ENCODE data around the gene USP9X.

Gene USP9X

DNA sequence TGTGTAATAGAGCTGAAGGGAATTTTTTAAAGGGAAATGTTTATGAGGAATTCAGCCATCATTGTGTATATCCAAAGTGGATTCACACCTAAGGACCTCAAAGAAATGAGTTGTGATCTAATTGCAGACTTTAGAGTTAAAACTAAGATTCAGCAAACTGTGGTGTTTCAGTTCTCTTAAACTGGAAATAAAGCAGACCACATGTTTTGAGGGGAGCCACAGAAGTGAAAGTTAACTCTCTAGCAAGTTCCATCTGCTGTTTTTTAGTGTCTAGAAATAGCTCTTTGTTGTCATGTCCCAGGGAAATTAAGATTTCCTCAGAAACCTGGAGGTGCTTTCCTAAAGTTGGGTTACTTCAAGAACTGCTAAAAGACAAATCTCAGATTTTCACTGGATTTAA lies 151.4 kb downstream of the USP9X start (continued):
- TF ChIP-seq, protein P1, sequence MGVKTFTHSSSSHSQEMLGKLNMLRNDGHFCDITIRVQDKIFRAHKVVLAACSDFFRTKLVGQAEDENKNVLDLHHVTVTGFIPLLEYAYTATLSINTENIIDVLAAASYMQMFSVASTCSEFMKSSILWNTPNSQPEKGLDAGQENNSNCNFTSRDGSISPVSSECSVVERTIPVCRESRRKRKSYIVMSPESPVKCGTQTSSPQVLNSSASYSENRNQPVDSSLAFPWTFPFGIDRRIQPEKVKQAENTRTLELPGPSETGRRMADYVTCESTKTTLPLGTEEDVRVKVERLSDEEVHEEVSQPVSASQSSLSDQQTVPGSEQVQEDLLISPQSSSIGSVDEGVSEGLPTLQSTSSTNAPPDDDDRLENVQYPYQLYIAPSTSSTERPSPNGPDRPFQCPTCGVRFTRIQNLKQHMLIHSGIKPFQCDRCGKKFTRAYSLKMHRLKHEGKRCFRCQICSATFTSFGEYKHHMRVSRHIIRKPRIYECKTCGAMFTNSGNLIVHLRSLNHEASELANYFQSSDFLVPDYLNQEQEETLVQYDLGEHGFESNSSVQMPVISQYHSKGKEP (tag by site-specific recombination; IDR thresholded peaks at IDR 0.05) = no peak
- TF ChIP-seq, protein P2, sequence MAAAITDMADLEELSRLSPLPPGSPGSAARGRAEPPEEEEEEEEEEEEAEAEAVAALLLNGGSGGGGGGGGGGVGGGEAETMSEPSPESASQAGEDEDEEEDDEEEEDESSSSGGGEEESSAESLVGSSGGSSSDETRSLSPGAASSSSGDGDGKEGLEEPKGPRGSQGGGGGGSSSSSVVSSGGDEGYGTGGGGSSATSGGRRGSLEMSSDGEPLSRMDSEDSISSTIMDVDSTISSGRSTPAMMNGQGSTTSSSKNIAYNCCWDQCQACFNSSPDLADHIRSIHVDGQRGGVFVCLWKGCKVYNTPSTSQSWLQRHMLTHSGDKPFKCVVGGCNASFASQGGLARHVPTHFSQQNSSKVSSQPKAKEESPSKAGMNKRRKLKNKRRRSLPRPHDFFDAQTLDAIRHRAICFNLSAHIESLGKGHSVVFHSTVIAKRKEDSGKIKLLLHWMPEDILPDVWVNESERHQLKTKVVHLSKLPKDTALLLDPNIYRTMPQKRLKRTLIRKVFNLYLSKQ (tag by site-specific recombination; IDR thresholded peaks at IDR 0.05; ENCODE audit: borderline replicate concordance) = no peak
- TF ChIP-seq ZNF175 (tag by site-specific recombination; IDR thresholded peaks at IDR 0.05) (no peak), ZBTB8A (tag by site-specific recombination; IDR thresholded peaks at IDR 0.05) (no peak), BCL11A (tag by site-specific recombination; IDR thresholded peaks at IDR 0.05; ENCODE audit: low read depth) (no peak), HOXC10 (CRISPR knock-in tag; IDR thresholded peaks at IDR 0.05) (no peak), ZNF10 (tag by site-specific recombination; IDR thresholded peaks at IDR 0.05) (no peak), ZSCAN30 (tag by site-specific recombination; IDR thresholded peaks at IDR 0.05) (no peak), ZNF530 (tag by site-specific recombination; IDR thresholded peaks at IDR 0.05; ENCODE audit: low read depth) (no peak), ZIC2 (tag by site-specific recombination; IDR thresholded peaks at IDR 0.05) (no peak)

DNA sequence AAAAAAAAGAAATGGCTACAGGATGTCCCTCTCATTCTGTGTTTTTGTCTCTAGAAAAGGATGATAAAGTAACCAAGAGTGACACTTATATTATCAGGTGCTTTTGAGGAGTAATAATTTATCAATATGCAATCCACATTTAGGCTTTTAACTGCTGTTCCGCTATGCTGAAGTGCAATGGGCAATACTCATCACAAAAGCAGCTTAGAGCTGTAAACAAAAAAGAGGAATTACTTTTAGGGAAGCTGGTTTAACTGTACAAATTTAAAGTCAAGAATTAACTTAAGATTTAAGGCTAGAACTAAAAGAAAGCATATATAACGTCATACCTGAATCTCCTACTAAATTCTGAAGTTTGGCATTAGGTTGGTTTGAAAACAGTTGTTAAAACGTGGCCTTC lies 155.3 kb downstream of the USP9X start:
- POLR2A ChIA-PET = no interaction called here
- CTCF ChIA-PET = interaction anchor here (0.6 to 4.3 kb wide), 5 partner anchors 10 to 314 kb away, joined by 3 to 23 read pairs (median 4); no protein-coding TSS in a partner anchor

More for the DNA sequence above, 155.3 kb downstream of the USP9X start:
- Histone ChIP-seq H3K9me3 (ENCODE audit: control insufficient read depth, insufficient read depth, low read depth, low read length) (no peaks in the 10 kb centered on the region), H3K36me3 (ENCODE audit: control insufficient read depth in 2 of 2, insufficient read depth in 1 of 2, low read length in 2 of 2) (no peaks in the 10 kb centered on the region; a peak in 1 of 3 replicates), H3K27ac (ENCODE audit: extremely low read depth, low read depth, low read length) (no peak overlapping the region), H3K4me1 (ENCODE audit: control insufficient read depth, insufficient read depth, low read length) (no peaks in the 10 kb centered on the region; the same call in 1 of the 2 replicates), H3K4me3 (ENCODE audit: low read depth, low read length) (no peak overlapping the region)
- no peak for TF ChIP-seq ZNF777 (tag by site-specific recombination; IDR thresholded peaks at IDR 0.05; ENCODE audit: borderline replicate concordance)
- no peak for TF ChIP-seq ZBTB7A (tag by site-specific recombination; IDR thresholded peaks at IDR 0.05; ENCODE audit: low read depth)
- TF ChIP-seq ZEB2 (tag by site-specific recombination; IDR thresholded peaks at IDR 0.05) = no peak
- no peak for TF ChIP-seq OSR2 (tag by site-specific recombination; IDR thresholded peaks at IDR 0.05)
- TF ChIP-seq ZNF843 (tag by site-specific recombination; IDR thresholded peaks at IDR 0.05) = no peak
- TF ChIP-seq ZNF335 (tag by site-specific recombination; conservative IDR thresholded peaks at IDR 0.05) = no peak
- no peak for TF ChIP-seq ZIC2 (tag by site-specific recombination; IDR thresholded peaks at IDR 0.05)
- no peak for TF ChIP-seq ZNF585B (tag by site-specific recombination; IDR thresholded peaks at IDR 0.05)
- TF ChIP-seq ZNF292 (tag by site-specific recombination; IDR thresholded peaks at IDR 0.05; ENCODE audit: borderline replicate concordance, low read depth) = no peak
- no peak for TF ChIP-seq ZNF830 (tag by site-specific recombination; IDR thresholded peaks at IDR 0.05; ENCODE audit: low read depth)
- TF ChIP-seq, protein P3, sequence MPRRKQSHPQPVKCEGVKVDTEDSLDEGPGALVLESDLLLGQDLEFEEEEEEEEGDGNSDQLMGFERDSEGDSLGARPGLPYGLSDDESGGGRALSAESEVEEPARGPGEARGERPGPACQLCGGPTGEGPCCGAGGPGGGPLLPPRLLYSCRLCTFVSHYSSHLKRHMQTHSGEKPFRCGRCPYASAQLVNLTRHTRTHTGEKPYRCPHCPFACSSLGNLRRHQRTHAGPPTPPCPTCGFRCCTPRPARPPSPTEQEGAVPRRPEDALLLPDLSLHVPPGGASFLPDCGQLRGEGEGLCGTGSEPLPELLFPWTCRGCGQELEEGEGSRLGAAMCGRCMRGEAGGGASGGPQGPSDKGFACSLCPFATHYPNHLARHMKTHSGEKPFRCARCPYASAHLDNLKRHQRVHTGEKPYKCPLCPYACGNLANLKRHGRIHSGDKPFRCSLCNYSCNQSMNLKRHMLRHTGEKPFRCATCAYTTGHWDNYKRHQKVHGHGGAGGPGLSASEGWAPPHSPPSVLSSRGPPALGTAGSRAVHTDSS (tag by site-specific recombination; IDR thresholded peaks at IDR 0.05) = no peak
- TF ChIP-seq, protein P4, sequence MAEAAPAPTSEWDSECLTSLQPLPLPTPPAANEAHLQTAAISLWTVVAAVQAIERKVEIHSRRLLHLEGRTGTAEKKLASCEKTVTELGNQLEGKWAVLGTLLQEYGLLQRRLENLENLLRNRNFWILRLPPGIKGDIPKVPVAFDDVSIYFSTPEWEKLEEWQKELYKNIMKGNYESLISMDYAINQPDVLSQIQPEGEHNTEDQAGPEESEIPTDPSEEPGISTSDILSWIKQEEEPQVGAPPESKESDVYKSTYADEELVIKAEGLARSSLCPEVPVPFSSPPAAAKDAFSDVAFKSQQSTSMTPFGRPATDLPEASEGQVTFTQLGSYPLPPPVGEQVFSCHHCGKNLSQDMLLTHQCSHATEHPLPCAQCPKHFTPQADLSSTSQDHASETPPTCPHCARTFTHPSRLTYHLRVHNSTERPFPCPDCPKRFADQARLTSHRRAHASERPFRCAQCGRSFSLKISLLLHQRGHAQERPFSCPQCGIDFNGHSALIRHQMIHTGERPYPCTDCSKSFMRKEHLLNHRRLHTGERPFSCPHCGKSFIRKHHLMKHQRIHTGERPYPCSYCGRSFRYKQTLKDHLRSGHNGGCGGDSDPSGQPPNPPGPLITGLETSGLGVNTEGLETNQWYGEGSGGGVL (tag by site-specific recombination; IDR thresholded peaks at IDR 0.05) = no peak
- no peak for TF ChIP-seq ZNF133 (tag by site-specific recombination; IDR thresholded peaks at IDR 0.05)
- TF ChIP-seq ZNF175 (tag by site-specific recombination; IDR thresholded peaks at IDR 0.05) = no peak
- TF ChIP-seq ZNF426 (tag by site-specific recombination; IDR thresholded peaks at IDR 0.05) = no peak
- TF ChIP-seq HOXA7 (CRISPR knock-in tag; IDR thresholded peaks at IDR 0.05; ENCODE audit: borderline replicate concordance) = no peak
